K562 (cell line): ENCODE measurements around the gene EPHB3.

ENCODE experiments used
- CHD2 ChIP-seq: IDR thresholded peaks from 2 replicates; pipeline ENCODE4 v1.6.1; 2011; ENCODE audit warnings: low read depth, low read length
- CTCF ChIP-seq, 3 experiments: IDR thresholded peaks in 2 of 3; conservative IDR thresholded peaks in 1 of 3; 2 replicates each; pipeline ENCODE4 v1.5.1; 2011 to 2012; ENCODE audit warnings: low read length in 3 of 3, mild to moderate bottlenecking in 3 of 3, control low read depth in 2 of 3, improper control_type of control experiment in 1 of 3, inconsistent platforms in 1 of 3, low read depth in 1 of 3, mixed read lengths in 1 of 3, moderate library complexity in 1 of 3; ENCODE audit not compliant: insufficient read depth in 2 of 3
- EZH2 ChIP-seq: IDR thresholded peaks from 2 replicates; pipeline ENCODE4 v1.6.1; 2012; ENCODE audit warnings: low read depth, mild to moderate bottlenecking, inconsistent platforms, low read length, borderline replicate concordance
- HMBOX1 ChIP-seq: sonication (generic); IDR thresholded peaks from 2 replicates; pipeline ENCODE4 v1.6.1; 2016
- LEF1 ChIP-seq: fragments of 450-650 bp; IDR thresholded peaks from 2 replicates; pipeline ENCODE4 v1.6.1; 2016; ENCODE audit warnings: mild to moderate bottlenecking
- NCOA6 ChIP-seq: fragments of 450-650 bp; IDR thresholded peaks from 2 replicates; pipeline ENCODE4 v1.6.1; 2017; ENCODE audit warnings: mild to moderate bottlenecking
- RFX5 ChIP-seq: IDR thresholded peaks from 2 replicates; pipeline ENCODE4 v1.6.1; 2011; ENCODE audit warnings: low read depth, mild to moderate bottlenecking, improper control_type of control experiment, low read length
- SAP30 ChIP-seq: fragments of 200-600 bp; sonication (generic); IDR thresholded peaks from 2 replicates; pipeline ENCODE4 v1.6.1; 2012; ENCODE audit warnings: borderline replicate concordance, low read depth, mild to moderate bottlenecking, moderate library complexity, low read length, control low read depth, inconsistent platforms; ENCODE audit not compliant: insufficient read depth, poor library complexity, severe bottlenecking
- SP2 ChIP-seq: IDR thresholded peaks from 2 replicates; pipeline ENCODE4 v1.6.1; 2011; ENCODE audit warnings: mild to moderate bottlenecking, low read depth, low read length, moderate library complexity; ENCODE audit not compliant: poor library complexity, severe bottlenecking; ENCODE audit errors: extremely low read depth
- ZFP36 ChIP-seq: fragments of 150-350 bp; IDR thresholded peaks from 2 replicates; pipeline ENCODE4 v1.6.1; 2018; ENCODE audit warnings: low read length, low read depth; ENCODE audit not compliant: partially characterized antibody
- ZNF561 ChIP-seq: fragments of 450-650 bp; formaldehyde crosslinking; conservative IDR thresholded peaks from 2 replicates; pipeline ENCODE4 v1.4.0; 2020; ENCODE audit warnings: mild to moderate bottlenecking, moderate library complexity
- ZNF57 ChIP-seq: fragments of 450-650 bp; formaldehyde crosslinking; IDR thresholded peaks from 2 replicates; pipeline ENCODE4 v1.4.0; 2020; ENCODE audit warnings: mild to moderate bottlenecking, moderate library complexity
- ZNF76 ChIP-seq: fragments of 250-450 bp; sonication (Bioruptor Pico); IDR thresholded peaks from 2 replicates; pipeline ENCODE4 v1.4.0; 2020; ENCODE audit warnings: mild to moderate bottlenecking, moderate library complexity, borderline replicate concordance
- TF ChIP-seq, protein P1 (sequence below), 2 experiments: fragments of 450-650 bp; IDR thresholded peaks; 2 replicates each; pipeline ENCODE4 v1.6.1; 2016

GRCh38 chr3:184590795-184591194 is 29.2 kb downstream of the EPHB3 start:
- TF ChIP-seq ZNF76 (CRISPR knock-in tag) (no peak), CHD2 (no peak), SAP30 (no peak), SP2 (no peak), ZNF561 (no peak), RFX5 (no peak), HMBOX1 (no peak), EZH2 (no peak), NCOA6 (no peak), ZNF57 (CRISPR knock-in tag) (no peak), LEF1 (no peak), ZFP36 (no peak), CTCF (IDR thresholded peaks at IDR 0.05 in 2 of 3, conservative IDR thresholded peaks at IDR 0.05 in 1 of 3; ENCODE audit: insufficient read depth in 2 of 3, low read depth in 1 of 3, low read length in 3 of 3) (no peak)
- TF ChIP-seq, protein P1, sequence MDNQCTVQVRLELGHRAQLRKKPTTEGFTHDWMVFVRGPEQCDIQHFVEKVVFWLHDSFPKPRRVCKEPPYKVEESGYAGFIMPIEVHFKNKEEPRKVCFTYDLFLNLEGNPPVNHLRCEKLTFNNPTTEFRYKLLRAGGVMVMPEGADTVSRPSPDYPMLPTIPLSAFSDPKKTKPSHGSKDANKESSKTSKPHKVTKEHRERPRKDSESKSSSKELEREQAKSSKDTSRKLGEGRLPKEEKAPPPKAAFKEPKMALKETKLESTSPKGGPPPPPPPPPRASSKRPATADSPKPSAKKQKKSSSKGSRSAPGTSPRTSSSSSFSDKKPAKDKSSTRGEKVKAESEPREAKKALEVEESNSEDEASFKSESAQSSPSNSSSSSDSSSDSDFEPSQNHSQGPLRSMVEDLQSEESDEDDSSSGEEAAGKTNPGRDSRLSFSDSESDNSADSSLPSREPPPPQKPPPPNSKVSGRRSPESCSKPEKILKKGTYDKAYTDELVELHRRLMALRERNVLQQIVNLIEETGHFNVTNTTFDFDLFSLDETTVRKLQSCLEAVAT (IDR thresholded peaks at IDR 0.05): no peak
